ENCODE data around the gene TRHDE.

DNA sequence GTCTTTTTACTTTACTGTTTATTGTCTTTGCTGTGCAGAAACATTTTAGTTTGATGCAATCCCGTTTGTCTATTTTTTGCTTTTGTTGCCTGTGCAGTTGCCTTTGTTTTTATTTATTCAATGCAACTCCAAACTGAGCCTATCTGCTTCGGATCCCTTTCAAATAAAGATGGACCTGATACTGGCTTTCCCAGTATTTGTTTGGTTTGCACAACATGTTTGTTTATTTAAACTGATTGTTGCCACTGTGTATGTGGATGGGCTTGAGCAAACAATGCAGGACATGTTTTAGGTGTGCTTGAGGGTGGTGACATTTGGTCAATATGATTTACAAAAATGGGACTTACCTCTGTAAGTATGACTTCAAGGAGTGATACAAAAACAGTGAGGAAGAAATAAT is 6.7 kb downstream of the TRHDE start:
- no peak for TF ChIP-seq POLR2A (IDR thresholded peaks at IDR 0.05; ENCODE audit: low read length)
- no peak for TF ChIP-seq GATA1 (IDR thresholded peaks at IDR 0.05; ENCODE audit: low read depth, low read length)
